LNCAP (cell line): ENCODE data around the gene CAMTA1.
A peak's percentile ranks its signal among the peaks of the same experiment; 100 is the strongest.

Experiments
- CTCF ChIP-seq: fragments of 450-650 bp; IDR thresholded peaks from 2 replicates; pipeline ENCODE4 v1.5.1; 2017; ENCODE audit warnings: mild to moderate bottlenecking

The CAMTA1 gene

DNA sequence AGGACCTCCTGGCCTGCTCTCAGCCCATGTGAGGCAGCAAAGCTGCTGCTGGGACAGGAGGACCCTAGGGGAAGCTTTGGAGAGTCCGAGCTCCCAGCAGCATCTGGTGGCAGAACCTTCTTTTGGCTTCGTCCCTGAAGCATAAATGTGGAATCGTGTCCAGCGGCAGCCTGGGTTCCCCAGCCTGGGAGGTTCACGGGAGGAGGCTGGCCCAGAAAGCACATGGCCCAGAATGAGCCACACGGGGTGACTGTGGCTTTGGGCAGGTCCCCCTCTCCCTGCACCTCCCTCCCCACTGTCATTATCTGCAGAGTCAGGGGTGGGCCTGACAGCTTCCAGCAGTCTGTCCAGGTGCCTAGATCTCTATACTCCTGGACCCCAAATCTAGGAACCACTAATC lies 667.8 kb downstream of the CAMTA1 start:
- no peak for TF ChIP-seq CTCF

DNA sequence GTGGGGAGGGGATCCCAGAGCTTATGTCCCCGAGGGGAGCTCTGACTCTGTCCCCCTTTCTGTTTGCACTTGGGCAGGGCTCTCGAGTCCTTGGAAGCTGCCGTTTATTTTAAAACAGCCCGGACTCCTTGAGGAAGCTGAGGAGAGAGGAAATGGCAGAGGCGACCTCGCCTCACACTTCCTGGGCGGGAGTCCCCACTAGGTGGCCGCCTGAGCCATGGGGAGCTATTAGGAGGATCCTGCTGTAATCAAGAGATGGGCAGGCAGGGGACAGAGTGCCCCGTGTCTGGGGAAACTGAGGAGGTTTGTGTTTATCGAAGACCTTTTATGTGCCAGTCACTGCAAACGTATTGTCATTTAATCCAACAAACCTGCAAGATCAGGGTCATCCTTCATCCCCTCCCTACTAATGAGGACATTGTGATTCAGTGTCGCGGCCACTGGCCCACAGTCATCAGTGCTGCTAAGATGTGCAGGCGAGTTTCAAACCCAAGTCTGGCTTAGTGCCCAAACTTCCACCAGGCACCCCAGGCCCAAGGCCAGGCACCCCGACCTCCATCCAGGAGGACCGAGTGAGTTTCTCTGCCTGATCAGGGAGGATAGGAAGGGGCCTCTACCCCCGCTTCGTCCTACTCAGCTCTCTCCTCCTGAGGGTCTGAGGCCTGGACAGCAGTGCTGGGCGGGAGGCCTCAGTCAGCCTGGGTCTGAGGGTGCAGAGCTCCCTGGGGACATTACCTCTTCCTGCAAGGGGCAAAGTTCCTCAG lies 669.0 kb downstream of the CAMTA1 start:
- TF ChIP-seq CTCF: peak; percentile 50

DNA sequence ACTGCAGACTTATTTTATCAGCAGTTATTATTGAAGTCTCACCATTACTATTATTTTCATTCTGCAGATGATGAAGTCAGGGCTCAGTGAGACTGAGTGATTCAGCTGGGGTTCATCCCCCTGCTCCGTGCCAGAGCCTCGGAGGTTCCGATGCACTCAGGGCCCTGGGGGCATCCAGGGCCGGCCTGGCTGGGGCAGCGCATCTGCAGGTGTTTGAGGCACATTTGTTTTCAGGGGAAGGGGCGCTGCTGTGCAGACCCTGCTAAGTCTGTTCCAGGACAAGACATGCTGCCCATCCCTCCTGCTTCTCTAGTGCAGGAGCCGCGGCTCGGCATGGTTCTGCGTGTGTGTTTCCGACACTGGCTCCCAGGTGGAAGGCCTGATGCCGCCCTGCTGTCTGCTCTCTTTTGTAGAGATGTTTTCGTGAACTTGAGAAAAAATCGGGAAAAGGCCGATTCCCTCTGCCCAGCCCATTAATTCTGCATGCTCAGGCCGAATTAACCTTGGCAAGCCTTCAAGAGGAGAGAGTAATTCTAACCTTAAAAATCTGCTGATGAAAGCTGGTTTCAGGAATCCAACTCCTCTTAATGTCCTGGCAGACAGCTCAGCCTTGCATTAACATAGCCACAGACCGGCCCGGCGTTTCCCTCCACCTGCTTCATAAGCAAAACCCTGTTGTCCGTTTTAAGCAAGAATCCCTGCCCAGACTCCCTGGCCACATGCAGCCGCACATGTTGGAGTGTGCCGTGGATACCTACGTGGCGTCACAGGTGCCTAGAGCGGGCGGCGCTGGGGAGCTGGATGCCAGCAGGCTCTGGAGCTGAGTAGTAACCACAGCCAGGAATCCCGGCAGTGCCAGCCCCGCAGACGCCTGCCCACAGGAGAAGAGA lies 669.9 kb downstream of the CAMTA1 start:
- TF ChIP-seq CTCF: no peak

DNA sequence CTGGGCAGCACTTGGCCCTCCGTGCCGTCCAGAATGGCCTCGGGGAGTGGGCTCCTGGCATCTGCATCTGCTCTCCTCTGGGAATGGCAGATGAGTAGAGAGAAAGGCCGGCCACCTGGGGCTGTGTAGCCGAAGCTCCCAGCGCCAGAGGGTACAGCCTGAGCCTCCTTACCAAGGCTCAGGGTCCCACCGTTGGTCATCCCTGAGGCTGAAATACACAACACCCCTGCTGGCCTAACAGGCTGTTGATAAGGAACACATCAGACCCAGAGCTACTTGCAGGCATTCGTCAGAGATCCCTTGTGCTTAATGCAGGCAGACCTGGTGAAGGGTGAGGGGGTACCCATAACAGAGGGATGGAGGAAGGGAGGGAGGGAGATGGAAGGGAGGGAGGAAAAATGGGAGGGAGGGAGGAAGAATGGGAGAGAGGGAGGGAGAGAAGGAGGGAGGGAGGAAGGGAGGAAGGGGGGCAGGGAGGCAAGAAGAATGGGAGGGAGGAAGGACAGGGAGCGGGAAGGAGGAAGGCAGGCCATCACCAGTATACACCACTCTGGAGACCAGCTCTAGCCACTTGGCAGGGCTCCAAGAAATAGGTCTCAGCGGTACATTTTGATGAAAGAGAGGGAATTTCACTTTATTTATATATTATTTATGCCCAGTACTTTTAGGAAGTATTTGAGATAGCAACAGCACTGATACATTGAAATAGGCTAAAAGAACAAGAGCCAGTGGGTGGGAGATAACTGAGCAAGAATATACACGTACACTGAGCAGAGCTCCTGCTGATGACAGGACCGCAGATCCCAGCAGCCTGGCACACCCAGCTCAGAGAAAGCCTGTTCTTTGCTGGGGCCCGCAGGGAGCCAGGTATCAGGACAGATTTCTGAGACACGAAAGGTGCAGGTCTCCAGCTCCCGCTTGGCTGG lies 670.8 kb downstream of the CAMTA1 start:
- no peak for TF ChIP-seq CTCF

DNA sequence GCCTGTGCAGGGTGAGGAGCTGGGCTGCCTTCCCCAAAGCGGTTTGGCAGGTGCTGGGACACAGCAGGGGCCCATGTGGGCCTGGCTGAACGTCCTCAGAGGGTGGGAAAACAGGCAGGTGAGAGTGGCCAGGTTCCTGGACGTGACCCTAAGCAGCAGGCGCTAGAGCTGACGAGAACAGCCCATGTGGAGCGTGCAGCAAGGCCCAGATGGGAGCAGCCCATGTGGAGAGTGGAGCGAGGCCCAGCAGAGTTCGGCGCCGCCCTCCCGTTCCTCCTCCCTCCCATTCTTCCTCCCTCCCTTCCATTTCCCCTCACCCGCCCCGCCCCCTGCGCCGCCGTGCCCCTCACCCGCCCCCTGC lies 671.4 kb downstream of the CAMTA1 start:
- no peak for TF ChIP-seq CTCF

DNA sequence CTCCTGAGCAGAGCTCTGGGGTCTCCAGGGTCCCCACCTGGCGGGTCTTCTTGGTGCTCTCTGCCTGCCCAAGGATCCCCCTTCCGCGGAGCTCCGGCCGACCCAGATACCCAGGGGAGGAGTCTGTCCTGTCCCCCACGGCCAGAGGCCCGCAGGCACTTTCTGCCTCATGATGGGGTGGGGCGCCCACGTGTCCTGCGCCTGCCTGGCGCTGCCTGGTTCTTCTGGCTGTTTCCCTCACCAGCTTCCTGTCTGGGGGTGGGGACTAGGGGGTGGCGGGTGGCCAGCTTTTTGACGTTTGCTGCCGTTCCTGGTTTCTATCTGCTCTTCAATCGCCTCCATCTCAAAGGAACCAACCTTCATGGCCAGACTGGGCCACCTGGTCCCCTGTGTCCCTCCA lies 672.6 kb downstream of the CAMTA1 start:
- no peak for TF ChIP-seq CTCF

- TF ChIP-seq CTCF: no peak
Measured at GRCh38 chr1:7458946-7459345, 673.7 kb downstream of the CAMTA1 start.
